ENCODE measurements around the gene TMEM132C.

GRCh38 chr12:128682548-128683275 lies 415.7 kb downstream of the TMEM132C start:
- TF ChIP-seq CTCF (IDR thresholded peaks at IDR 0.05) (no peak), POLR2A (IDR thresholded peaks at IDR 0.05) (no peak)
